H1 (cell line): ENCODE results near the gene SLMAP. TPM values are rescaled to one million over a fixed set of nuclear protein-coding genes. Genes with fewer than 3 reads are reported as not detected.
A peak's percentile ranks its signal among the peaks of the same experiment; 100 is the strongest.

Experiments
- CTCF ChIA-PET: fragments of 300-600 bp; sonication (Branson Sonifier 250); formaldehyde crosslinking; loops from one replicate; lab custom pipeline; 2021; ENCODE audit not compliant: partially characterized antibody; lab: Charles Lee
- POLR2A ChIA-PET: fragments of 300-600 bp; sonication (Branson Sonifier 250); formaldehyde crosslinking; loops from one replicate; lab custom pipeline; 2021; ENCODE audit warnings: inconsistent platforms; ENCODE audit not compliant: partially characterized antibody; lab: Charles Lee
- DNase-seq, 2 experiments: peaks; one replicate each; pipeline versions ENCODE4 v3.0.0 to v3.0.0-alpha.2; 2010 to 2022; ENCODE audit warnings: low spot score in 2 of 2, low read depth in 1 of 2, mixed read lengths in 1 of 2
- FAIRE-seq: peaks from 2 replicates; lab custom pipeline; 2011; peaks lifted over from hg19 to GRCh38; lab: Jason Lieb, UNC
- H2AFZ ChIP-seq: 2 replicates; pipeline ENCODE4 v1.8.1; 2012; ENCODE audit warnings: low read length, inconsistent platforms
- H2AK5ac ChIP-seq: 2 replicates; pipeline ENCODE4 v1.6.1; 2013; ENCODE audit warnings: low read depth, low read length
- H2BK120ac ChIP-seq: replicated peaks from 2 replicates; pipeline ENCODE3; 2013; ENCODE audit warnings: low read depth, low read length, inconsistent platforms
- H2BK12ac ChIP-seq: 2 replicates; pipeline ENCODE4 v1.6.1; 2013; ENCODE audit warnings: low read depth, low read length
- H2BK15ac ChIP-seq: 2 replicates; pipeline ENCODE4 v1.6.1; 2013; ENCODE audit warnings: low read length
- H2BK20ac ChIP-seq: 2 replicates; pipeline ENCODE4 v1.6.1; 2013; ENCODE audit warnings: low read length
- H2BK5ac ChIP-seq: 2 replicates; pipeline ENCODE4 v1.6.1; 2013; ENCODE audit warnings: low read depth, low read length
- H3K14ac ChIP-seq: 2 replicates; pipeline ENCODE4 v1.6.1; 2013; ENCODE audit warnings: inconsistent platforms; ENCODE audit not compliant: insufficient read length
- H3K18ac ChIP-seq: 2 replicates; pipeline ENCODE4 v1.6.1; 2013; ENCODE audit warnings: low read length; ENCODE audit errors: extremely low read depth
- H3K23ac ChIP-seq: 2 replicates; pipeline ENCODE4 v1.6.1; 2013; ENCODE audit warnings: inconsistent platforms; ENCODE audit not compliant: insufficient read length
- H3K23me2 ChIP-seq: 2 replicates; pipeline ENCODE4 v1.6.1; 2013; ENCODE audit warnings: low read depth, low read length
- H3K27ac ChIP-seq: 2 replicates; pipeline ENCODE4 v1.6.1; 2011; ENCODE audit warnings: low read depth, low read length, inconsistent platforms
- H3K27me3 ChIP-seq, 4 experiments: replicated peaks in 1 of 4; 1 replicate in 1 of 4; 2 replicates in 3 of 4; pipeline versions ENCODE4 v1.6.1 to v1.8.1; 2011 to 2013; ENCODE audit warnings: low read length in 3 of 4, mild to moderate bottlenecking in 3 of 4, inconsistent platforms in 2 of 4, mixed read lengths in 2 of 4, moderate library complexity in 1 of 4; ENCODE audit not compliant: control insufficient read depth in 3 of 4, insufficient read depth in 3 of 4; ENCODE audit errors: extremely low read depth in 1 of 4
- H3K36me3 ChIP-seq, 4 experiments: 2 replicates each; pipeline versions ENCODE4 v1.6.1 to v1.8.1; 2011 to 2013; ENCODE audit warnings: mild to moderate bottlenecking in 4 of 4, low read length in 3 of 4, moderate library complexity in 2 of 4, control low read depth in 1 of 4, inconsistent platforms in 1 of 4; ENCODE audit not compliant: insufficient read depth in 4 of 4, control insufficient read depth in 2 of 4
- H3K4ac ChIP-seq: replicated peaks from 2 replicates; pipeline ENCODE3; 2013; ENCODE audit warnings: low read length, low read depth, mixed read lengths, inconsistent platforms; ENCODE audit not compliant: insufficient read length
- H3K4me1 ChIP-seq, 4 experiments: replicated peaks in 1 of 4; 1 replicate in 1 of 4; 2 replicates in 3 of 4; pipeline versions ENCODE4 v1.6.1 to v1.8.1; 2011 to 2013; ENCODE audit warnings: low read length in 3 of 4, inconsistent platforms in 2 of 4, mixed read lengths in 1 of 4; ENCODE audit not compliant: insufficient read depth in 4 of 4, control insufficient read depth in 3 of 4
- H3K4me2 ChIP-seq, 2 experiments: 2 replicates each; pipeline versions ENCODE4 v1.6.1 to v1.8.1; 2011 to 2013; ENCODE audit warnings: low read depth in 2 of 2, low read length in 2 of 2, control low read depth in 1 of 2, inconsistent platforms in 1 of 2, mild to moderate bottlenecking in 1 of 2; ENCODE audit not compliant: insufficient read depth in 1 of 2
- H3K4me3 ChIP-seq, 4 experiments: fragments of 200-600, 300-600 bp in 1 of 4; sonication (generic), shearing (Covaris generic), sonication (Bioruptor Twin) in 1 of 4; 2 replicates each; pipeline versions ENCODE4 v1.5.1 to v1.8.1; 2011 to 2016; ENCODE audit warnings: low read length in 4 of 4, low read depth in 3 of 4, control low read depth in 2 of 4, inconsistent platforms in 2 of 4, mild to moderate bottlenecking in 2 of 4, mixed read lengths in 1 of 4, moderate library complexity in 1 of 4; ENCODE audit not compliant: insufficient read depth in 2 of 4; ENCODE audit errors: extremely low read depth in 1 of 4
- H3K56ac ChIP-seq: replicated peaks from 2 replicates; pipeline ENCODE3; 2013; ENCODE audit warnings: low read depth, mild to moderate bottlenecking, mixed read lengths, low read length, inconsistent platforms; ENCODE audit not compliant: insufficient read length
- H3K79me1 ChIP-seq: 2 replicates; pipeline ENCODE4 v1.6.1; 2013; ENCODE audit warnings: low read depth, low read length, control low read depth
- H3K79me2 ChIP-seq, 2 experiments: 2 replicates each; pipeline versions ENCODE4 v1.6.1 to v1.8.1; 2012 to 2013; ENCODE audit warnings: low read length in 2 of 2, mild to moderate bottlenecking in 2 of 2, inconsistent platforms in 1 of 2; ENCODE audit not compliant: insufficient read depth in 2 of 2, control insufficient read depth in 1 of 2
- H3K9ac ChIP-seq, 4 experiments: replicated peaks in 1 of 4; 1 replicate in 1 of 4; 2 replicates in 3 of 4; pipeline versions ENCODE4 v1.6.1 to v1.8.1; 2011 to 2013; ENCODE audit warnings: low read depth in 3 of 4, low read length in 3 of 4, control low read depth in 2 of 4, mild to moderate bottlenecking in 2 of 4, moderate library complexity in 2 of 4, inconsistent platforms in 1 of 4; ENCODE audit errors: extremely low read depth in 1 of 4
- H3K9me3 ChIP-seq, 2 experiments: 2 replicates each; pipeline versions ENCODE4 v1.6.1 to v1.8.1; 2012 to 2013; ENCODE audit warnings: mild to moderate bottlenecking in 2 of 2, moderate library complexity in 2 of 2, control low read depth in 1 of 2, inconsistent platforms in 1 of 2, low read depth in 1 of 2, low read length in 1 of 2, mixed read lengths in 1 of 2; ENCODE audit not compliant: insufficient read depth in 2 of 2
- H4K20me1 ChIP-seq, 2 experiments: replicated peaks in 1 of 2; 2 replicates each; pipeline versions ENCODE3 to v1.8.1; 2011 to 2013; ENCODE audit warnings: inconsistent platforms in 2 of 2, low read length in 2 of 2, mild to moderate bottlenecking in 1 of 2; ENCODE audit not compliant: insufficient read depth in 2 of 2, control insufficient read depth in 1 of 2
- H4K5ac ChIP-seq: 2 replicates; pipeline ENCODE4 v1.6.1; 2013; ENCODE audit warnings: low read length, low read depth, mixed read lengths, inconsistent platforms; ENCODE audit not compliant: insufficient read length
- H4K8ac ChIP-seq: 2 replicates; pipeline ENCODE4 v1.8.0; 2013; ENCODE audit warnings: mild to moderate bottlenecking, moderate library complexity, low read length, inconsistent platforms; ENCODE audit not compliant: insufficient read depth; ENCODE audit errors: extremely low read depth
- H4K91ac ChIP-seq: replicated peaks from 2 replicates; pipeline ENCODE3; 2013; ENCODE audit warnings: low read length, mixed read lengths, inconsistent platforms; ENCODE audit not compliant: insufficient read length
- ATF2 ChIP-seq: IDR thresholded peaks from 2 replicates; pipeline ENCODE4 v1.6.1; 2012; ENCODE audit warnings: low read length, inconsistent platforms
- GTF2F1 ChIP-seq: IDR thresholded peaks from 2 replicates; pipeline ENCODE4 v1.6.1; 2012; ENCODE audit warnings: low read depth, low read length, improper control_type of control experiment, borderline replicate concordance
- HDAC6 ChIP-seq: IDR thresholded peaks from one replicate; pipeline ENCODE4 v1.7.1; 2012; ENCODE audit warnings: low read depth, mild to moderate bottlenecking, inconsistent platforms, low read length, moderate library complexity
- KDM5A ChIP-seq: fragments of 200-600 bp; IDR thresholded peaks from 2 replicates; pipeline ENCODE4 v1.7.1; 2012; ENCODE audit warnings: mild to moderate bottlenecking, low read length, inconsistent platforms, mixed read lengths
- PHF8 ChIP-seq: fragments of 200-600 bp; sonication (generic); conservative IDR thresholded peaks from 2 replicates; pipeline ENCODE4 v1.7.1; 2012; ENCODE audit warnings: low read depth, mild to moderate bottlenecking, inconsistent platforms, low read length, moderate library complexity
- RAD21 ChIP-seq, 2 experiments: IDR thresholded peaks in 1 of 2; conservative IDR thresholded peaks in 1 of 2; 2 replicates each; pipeline ENCODE4 v1.6.1; 2011; ENCODE audit warnings: low read depth in 2 of 2, low read length in 2 of 2, improper control_type of control experiment in 1 of 2, inconsistent platforms in 1 of 2, mild to moderate bottlenecking in 1 of 2, moderate library complexity in 1 of 2
- WGBS, 2 experiments: shearing (Covaris generic) in 1 of 2; methylation state at CpG; one replicate each; pipeline versions ENCODE4 v1.1.6 to v1.1.7; 2013 to 2015; ENCODE audit warnings: low lambda C conversion rate in 2 of 2, mixed read lengths in 2 of 2, inconsistent platforms in 1 of 2, low coverage in 1 of 2, missing lambda C conversion rate in 1 of 2; ENCODE audit not compliant: insufficient replicate concordance in 2 of 2, insufficient coverage in 1 of 2, insufficient read length in 1 of 2; ENCODE audit errors: extremely low coverage in 1 of 2, missing lambda C conversion rate in 1 of 2; 5-methylcytosine and 5-hydroxymethylcytosine counted together
- polyA plus RNA-seq, 7 experiments: library from polyadenylated mRNA; depleted of rRNA in 3 of 7; stranded (reverse) in 5 of 7; unstranded in 2 of 7; fragments of >200 nt in 5 of 7; fragments of 200-250 nt in 2 of 7; gene quantifications; 1 replicate in 5 of 7; 2 replicates in 1 of 7; 4 replicates in 1 of 7; pipeline versions ENCODE4 v1.2.1 to v1.2.3, GENCODE V29; 2011 to 2013; ENCODE audit warnings: missing spikeins in 2 of 7, mixed read lengths in 2 of 7
- total RNA-seq: library from RNA; stranded (reverse); fragmentation: NEBNext Ultra II Directional; extraction: Animal tissue kit (Norgen Biotek cat#: 25700); gene quantifications from 2 replicates; pipeline ENCODE4 v1.2.1, GENCODE V29; 2021
- TF ChIP-seq, protein P1 (sequence below): IDR thresholded peaks from 2 replicates; pipeline ENCODE4 v1.6.1; 2012; ENCODE audit warnings: inconsistent platforms

SLMAP gene
- total and polyA plus RNA-seq, 2 of the 8 experiments (the other 6 are each of a cell fraction or from before 2014, with no cell fraction given), result 13.6 to 70.4 TPM

DNA sequence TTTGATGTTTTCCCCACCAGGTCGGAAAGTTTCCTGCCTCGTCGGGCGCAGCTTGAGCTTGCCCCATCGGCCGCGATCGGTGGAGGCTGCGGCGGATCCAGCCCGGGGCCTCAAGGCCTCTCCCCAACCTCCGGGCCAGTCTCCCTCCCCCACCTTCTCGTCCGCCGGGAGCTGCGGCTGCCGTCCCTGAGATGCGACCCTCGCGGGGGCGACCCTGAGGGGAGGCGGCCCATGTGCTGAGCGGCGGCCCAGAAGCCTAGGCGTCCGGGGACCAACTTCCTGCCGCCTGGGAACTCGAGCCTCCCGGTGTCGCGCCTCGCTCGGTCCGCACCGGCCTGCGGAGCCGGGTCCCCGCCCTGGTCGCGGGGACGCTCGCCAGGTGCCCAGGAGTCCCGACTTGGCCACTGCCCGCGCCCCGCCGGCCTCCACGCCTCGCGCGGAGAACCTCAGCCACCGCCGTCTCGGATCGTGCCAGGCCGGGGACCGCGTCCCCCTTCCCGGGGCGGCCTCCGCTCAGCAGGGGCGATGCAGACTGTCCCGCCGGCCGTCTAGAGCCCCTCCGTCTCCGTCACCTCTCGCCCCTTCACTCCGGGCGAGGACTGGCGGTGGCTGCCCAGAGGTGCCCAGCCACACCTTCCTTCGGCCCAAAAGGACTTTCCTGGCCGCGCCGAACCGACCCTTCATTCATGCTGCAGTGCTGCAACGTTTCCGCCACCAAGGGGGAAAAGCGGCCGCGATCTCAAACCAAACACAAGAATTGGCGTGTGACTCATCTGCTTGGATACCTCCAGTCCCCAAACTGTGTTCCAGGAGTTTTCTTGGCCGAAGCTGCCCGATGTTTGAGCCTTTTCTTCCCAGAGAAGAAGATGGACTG, 656 bp downstream of the SLMAP start:
- 1% methylated on average over 58 of the region's 84 CpGs; no CpG with 5 or more reads in 1 of the 2 experiments for WGBS, 2 experiments
- H2BK120ac ChIP-seq, result no peak overlapping the region
- H4K20me1 ChIP-seq, result peaks cover 9% of the 10 kb centered on the region in 2 experiments
- peak overlapping the region; percentile 54 for H3K56ac ChIP-seq
- H3K4ac ChIP-seq, result peak overlapping the region; percentile 82
- H4K91ac ChIP-seq, result peak overlapping the region; percentile 53
- H2AFZ ChIP-seq, result no peak overlapping the region
- peak overlapping the region; percentile 94 for H3K27ac ChIP-seq
- no peak overlapping the region for H2BK20ac ChIP-seq
- H2BK12ac ChIP-seq, result peak overlapping the region; percentile 77; the same call in 1 of the 2 replicates
- H3K23ac ChIP-seq, result no peak overlapping the region
- DNase-seq (peak in 1 of 2 experiments; percentile 63), FAIRE-seq (no peak)
- peak overlapping the region; percentile 91 for H4K5ac ChIP-seq
- peak overlapping the region; percentile 69 to 92 (median 86) for H3K4me3 ChIP-seq
- H2BK5ac ChIP-seq, result peak overlapping the region; percentile 96
- no peak overlapping the region for H3K14ac ChIP-seq
- peak overlapping the region; percentile 82; the same call in 1 of the 2 replicates for H2BK15ac ChIP-seq
- peak overlapping the region; percentile 95 for H4K8ac ChIP-seq
- peaks cover 3 to 46% of the 10 kb centered on the region in 2 experiments for H3K79me2 ChIP-seq
- no peak overlapping the region for H2AK5ac ChIP-seq
- no peaks in the 10 kb centered on the region for H3K9me3 ChIP-seq
- H3K4me2 ChIP-seq, result peak overlapping the region; percentile 85 to 91
- H3K9ac ChIP-seq, result peak overlapping the region; percentile 85 to 95 (median 92)
- CTCF ChIA-PET, result interaction anchor here (0.6 kb wide), 1 partner anchor 69 kb away, joined by 3 read pairs; no protein-coding TSS in a partner anchor
- H3K79me1 ChIP-seq, result no peaks in the 10 kb centered on the region
- H3K36me3 ChIP-seq, result no peaks in the 10 kb centered on the region; a peak in 1 of 8 replicates
- peak overlapping the region; percentile 22; the same call in 1 of the 2 replicates for H3K18ac ChIP-seq
- H3K23me2 ChIP-seq, result peaks cover 10% of the 10 kb centered on the region
- POLR2A ChIA-PET, result interaction anchor here (0.8 to 1.9 kb wide), 12 partner anchors 11 to 161 kb away, joined by 3 to 12 read pairs (median 4); partner anchors contain the start of genes ARF4 and DENND6A
- H3K27me3 ChIP-seq, result no peaks in the 10 kb centered on the region
- H3K4me1 ChIP-seq, result peaks cover 0 to 7% (median under 1%) of the 10 kb centered on the region in 4 experiments; a peak in 2 of 7 replicates
- TF ChIP-seq RAD21 (IDR thresholded peaks at IDR 0.05 in 1 of 2, conservative IDR thresholded peaks at IDR 0.05 in 1 of 2; ENCODE audit: low read depth in 2 of 2, low read length in 2 of 2) (peak in 1 of 2 experiments; percentile 3; a peak in 1 of 4 replicates), ATF2 (no peak), KDM5A (0 out of 2 replicates have a peak, but pooled peaks have one; percentile 8), GTF2F1 (no peak), HDAC6 (no peak), PHF8 (no peak; the same call in 1 of the 2 replicates)
- TF ChIP-seq, protein P1, sequence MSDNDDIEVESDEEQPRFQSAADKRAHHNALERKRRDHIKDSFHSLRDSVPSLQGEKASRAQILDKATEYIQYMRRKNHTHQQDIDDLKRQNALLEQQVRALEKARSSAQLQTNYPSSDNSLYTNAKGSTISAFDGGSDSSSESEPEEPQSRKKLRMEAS, result no peak; the same call in 1 of the 2 replicates
